HG03196 (cell line): ENCODE results near the gene SLC9A4.
"Not testable (repeated sequence)": the region's sequence is repeated elsewhere in the genome, so short reads cannot be mapped to it uniquely, and the experiment has no call there.

ENCODE experiments used
- ATAC-seq: cut with Tn5 transposase; IDR thresholded peaks from one replicate; pipeline ENCODE4 v1.9.1; 2021; ENCODE audit not compliant: unreplicated experiment

SLC9A4 gene

GRCh38 chr2:102544182-102544581 lies 71.2 kb downstream of the SLC9A4 start:
- ATAC-seq, result no peak

- no peak for ATAC-seq
Observed at GRCh38 chr2:102547462-102547861, 74.4 kb downstream of the SLC9A4 start.

- no peak for ATAC-seq
Observed at GRCh38 chr2:102549027-102549426, 76.0 kb downstream of the SLC9A4 start.

- no peak for ATAC-seq
Observed at GRCh38 chr2:102550151-102550550, 77.1 kb downstream of the SLC9A4 start.

- ATAC-seq, result no peak
Observed at GRCh38 chr2:102551329-102552096, 78.5 kb downstream of the SLC9A4 start.

GRCh38 chr2:102553601-102554000 lies 80.6 kb downstream of the SLC9A4 start:
- no peak for ATAC-seq

- no peak for ATAC-seq
Observed at GRCh38 chr2:102558463-102558862, 85.4 kb downstream of the SLC9A4 start.

- ATAC-seq, result not testable (repeated sequence)
Observed at GRCh38 chr2:102562542-102562941, 89.5 kb downstream of the SLC9A4 start.

GRCh38 chr2:102575888-102576287 lies 102.9 kb downstream of the SLC9A4 start:
- ATAC-seq, result no peak

- ATAC-seq, result no peak
Observed at GRCh38 chr2:102578376-102578775, 105.3 kb downstream of the SLC9A4 start.

- no peak for ATAC-seq
Observed at GRCh38 chr2:102581911-102582310, 108.9 kb downstream of the SLC9A4 start.

- ATAC-seq, result no peak
Observed at GRCh38 chr2:102582845-102583244, 109.8 kb downstream of the SLC9A4 start.
